Left renal cortex interstitium (tissue), 4 donors: ENCODE data around the gene MTIF2. TPM values are rescaled to one million over a fixed set of nuclear protein-coding genes. Genes with fewer than 3 reads are reported as not detected.
"Not testable (repeated sequence)": the region's sequence is repeated elsewhere in the genome, so short reads cannot be mapped to it uniquely, and the experiment has no call there.

Source experiments
- DNase-seq, 4 donors: peaks; one replicate each; pipeline ENCODE4 v3.0.0-alpha.2; 2013; ENCODE audit warnings: low read depth in 4 of 4, low spot score in 2 of 4, missing footprints in 1 of 4
- polyA plus RNA-seq, 4 donors: library from polyadenylated mRNA; unstranded; fragments of 120-200 nt; gene quantifications; one replicate each; pipeline ENCODE4 v1.2.1, GENCODE V29; 2013; ENCODE audit not compliant: insufficient read length in 4 of 4

MTIF2 gene
- polyA plus RNA-seq = 10 to 100 TPM; 36.0 to 45.6 (median 42.7) TPM

GRCh38 chr2:55268907-55269644, at the start of gene MTIF2:
MTIF2 (minus strand) TSS chr2:55269231; CDS start chr2:55263858, 5,373 bp downstream.
- peak; percentile 79 to 88 (median 86) for DNase-seq

- no peak for DNase-seq
These were observed 46.0 kb upstream of the MTIF2 start for GRCh38 chr2:55314985-55315384.

GRCh38 chr2:55311444-55311870, 42.4 kb upstream of the MTIF2 start:
- DNase-seq = no peak

GRCh38 chr2:55309446-55309845, 40.4 kb upstream of the MTIF2 start:
- no peak for DNase-seq

- DNase-seq = no peak
These were observed 33.2 kb upstream of the MTIF2 start for GRCh38 chr2:55302241-55302640.

- no peak for DNase-seq
These were observed 32.2 kb upstream of the MTIF2 start for GRCh38 chr2:55301277-55301676.

GRCh38 chr2:55296393-55296792, 27.4 kb upstream of the MTIF2 start:
- DNase-seq = no peak

- no peak for DNase-seq
These were observed 14.1 kb upstream of the MTIF2 start for GRCh38 chr2:55283083-55283482.

- DNase-seq = peak; percentile 50 to 71 (median 57)
These were observed 13.3 kb upstream of the MTIF2 start for GRCh38 chr2:55282110-55282917.

- not testable (repeated sequence) for DNase-seq
These were observed 12.0 kb upstream of the MTIF2 start for GRCh38 chr2:55280851-55281546.

GRCh38 chr2:55279859-55280424, 10.9 kb upstream of the MTIF2 start:
- DNase-seq = not testable (repeated sequence)

- DNase-seq = not testable (repeated sequence)
These were observed 10.3 kb upstream of the MTIF2 start for GRCh38 chr2:55279214-55279835.

GRCh38 chr2:55277310-55277709, 8.3 kb upstream of the MTIF2 start:
- no peak for DNase-seq

GRCh38 chr2:55274346-55274745, 5.3 kb upstream of the MTIF2 start:
- DNase-seq = not testable (repeated sequence)

GRCh38 chr2:55269645-55269990, 587 bp upstream of the MTIF2 start:
- peak in 1 of 4 donors; percentile 7 for DNase-seq

GRCh38 chr2:55268288-55268906, 634 bp downstream of the MTIF2 start:
- DNase-seq = peak in 1 of 4 donors; percentile 4

GRCh38 chr2:55259586-55259985, 9.4 kb downstream of the MTIF2 start:
- not testable (repeated sequence) for DNase-seq

GRCh38 chr2:55252832-55253231, 16.2 kb downstream of the MTIF2 start:
- DNase-seq = no peak

- no peak for DNase-seq
These were observed 22.0 kb downstream of the MTIF2 start for GRCh38 chr2:55247025-55247424.

- no peak for DNase-seq
These were observed 23.6 kb downstream of the MTIF2 start for GRCh38 chr2:55245411-55245810.
